PC-9 (cell line): ENCODE results near the gene SPAG5. TPM values are rescaled to one million over a fixed set of nuclear protein-coding genes. Genes with fewer than 3 reads are reported as not detected.

ENCODE experiments used
- BruUV-seq: library from RNA; stranded (reverse); fragments of 400-500 nt; replicated peaks from 2 replicates; lab custom pipeline; 2021; lab: Mats Ljungman, UMichigan
- CTCF ChIA-PET: fragments of 300-600 bp; sonication (Branson Sonifier 250); formaldehyde crosslinking; loops from one replicate; lab custom pipeline; 2022; ENCODE audit warnings: antibody characterized with exemption; lab: Charles Lee
- POLR2A ChIA-PET: fragments of 300-600 bp; sonication (Branson Sonifier 250); formaldehyde crosslinking; loops from one replicate; lab custom pipeline; 2022; ENCODE audit warnings: antibody characterized with exemption; ENCODE audit not compliant: unreplicated experiment; lab: Charles Lee
- DNase-seq, 2 experiments: peaks; one replicate each; pipeline versions ENCODE4 v3.0.0 to v3.0.0-alpha.2; 2015 to 2022; ENCODE audit warnings: mixed read lengths in 1 of 2
- H2AFZ ChIP-seq: fragments of 200-600 bp; sonication (generic); 2 replicates; pipeline ENCODE4 v1.8.1; 2017; ENCODE audit warnings: antibody characterized with exemption
- H3F3A ChIP-seq: fragments of 200-600 bp; sonication (generic); 2 replicates; pipeline ENCODE4 v1.8.1; 2017; ENCODE audit warnings: antibody characterized with exemption, mild to moderate bottlenecking, low read depth; ENCODE audit not compliant: insufficient read depth
- H3K27ac ChIP-seq: fragments of 200-600 bp; sonication (generic); 2 replicates; pipeline ENCODE4 v1.6.1; 2016; ENCODE audit warnings: mixed run types
- H3K27me3 ChIP-seq: fragments of 200-600 bp; sonication (generic); 2 replicates; pipeline ENCODE4 v1.6.1; 2016; ENCODE audit warnings: low read depth, mixed run types; ENCODE audit not compliant: insufficient read depth
- H3K36me3 ChIP-seq: fragments of 200-600 bp; sonication (generic); 2 replicates; pipeline ENCODE4 v1.6.1; 2016; ENCODE audit warnings: low read depth, mixed run types
- H3K4me1 ChIP-seq: fragments of 200-600 bp; sonication (generic); replicated peaks from 2 replicates; pipeline ENCODE4 v1.6.1; 2016; ENCODE audit warnings: mixed run types; ENCODE audit not compliant: insufficient read depth
- H3K4me2 ChIP-seq: fragments of 200-600 bp; sonication (generic); 2 replicates; pipeline ENCODE4 v1.6.1; 2017; ENCODE audit warnings: mixed run types
- H3K4me3 ChIP-seq: fragments of 200-600 bp; sonication (generic); 2 replicates; pipeline ENCODE4 v1.6.1; 2016; ENCODE audit warnings: mixed run types
- H3K79me2 ChIP-seq: fragments of 200-600 bp; sonication (generic); 2 replicates; pipeline ENCODE4 v1.6.1; 2017; ENCODE audit warnings: low read depth, mixed run types
- H3K9me2 ChIP-seq: fragments of 200-600 bp; sonication (generic); 2 replicates; pipeline ENCODE4 v1.8.1; 2017; ENCODE audit warnings: mild to moderate bottlenecking; ENCODE audit not compliant: insufficient read depth
- H3K9me3 ChIP-seq: fragments of 200-600 bp; sonication (generic); 2 replicates; pipeline ENCODE4 v1.8.1; 2016; ENCODE audit warnings: low read depth; ENCODE audit not compliant: insufficient read depth
- H4K20me1 ChIP-seq: fragments of 200-600 bp; sonication (generic); 2 replicates; pipeline ENCODE4 v1.8.1; 2017; ENCODE audit not compliant: insufficient read depth
- CTCF ChIP-seq: fragments of 200-600 bp; sonication (generic); conservative IDR thresholded peaks from 2 replicates; pipeline ENCODE4 v1.6.1; 2017; ENCODE audit warnings: mixed run types, antibody characterized with exemption, mild to moderate bottlenecking, moderate library complexity
- EZH2 ChIP-seq: fragments of 200-600 bp; sonication (generic); IDR thresholded peaks from 2 replicates; pipeline ENCODE4 v1.8.0; 2017; ENCODE audit warnings: antibody characterized with exemption, low read depth
- intact Hi-C: fragments of 100-400 bp; cut with micrococcal nuclease; formaldehyde crosslinking; loops from one replicate; pipeline ENCODE4 v1.10.0; 2022; ENCODE audit not compliant: unreplicated experiment
- total RNA-seq: library from RNA; stranded (reverse); gene quantifications from 2 replicates; pipeline ENCODE4 v1.2.3, GENCODE V29; 2021

Gene SPAG5
- total RNA-seq, 1 experiment from 2014 or later, result 101 TPM

DNA sequence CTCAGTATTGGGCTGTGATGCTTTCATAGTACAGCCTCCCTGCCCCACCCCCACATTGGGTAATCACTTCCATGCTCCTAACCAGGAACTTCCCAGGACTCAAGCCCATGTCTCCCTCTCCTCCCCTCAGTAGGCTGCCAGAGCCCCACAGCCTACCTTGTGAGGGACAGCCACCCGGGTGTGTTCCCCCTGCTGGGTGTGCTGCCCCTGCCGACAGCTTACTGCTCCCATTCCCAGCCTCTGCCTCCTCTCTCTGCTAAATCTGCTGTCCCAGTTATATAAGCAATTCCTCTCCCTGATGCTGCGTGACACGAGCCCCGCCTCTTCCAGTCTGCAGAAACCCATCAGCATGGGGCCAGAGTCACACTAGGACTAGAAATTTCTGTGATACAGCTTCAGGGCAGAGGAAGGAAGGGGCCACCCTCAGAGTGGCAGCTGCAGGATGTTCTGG lies 15.1 kb upstream of the SPAG5 start, which contains the start of gene RSKR:
TSS of gene RSKR (minus strand) at position 255 of the 451 bp plus-strand sequence. CDS start at position 231, 24 bp downstream.
- Histone ChIP-seq H2AFZ (no peak within 1 kb of the TSS), H3K36me3 (peaks cover 17% of the 10 kb centered on the region), H3K79me2 (no peaks in the 10 kb centered on the region), H3K4me3 (no peak within 1 kb of the TSS), H3K27ac (no peak within 1 kb of the TSS), H3K4me1 (no peaks in the 10 kb centered on the region), H3K4me2 (no peak within 1 kb of the TSS), H3F3A (peaks cover 3% of the 10 kb centered on the region), H3K27me3 (no peaks in the 10 kb centered on the region), H4K20me1 (no peaks in the 10 kb centered on the region), H3K9me3 (no peaks in the 10 kb centered on the region), H3K9me2 (no peaks in the 10 kb centered on the region)
- BruUV-seq, result no TSS peak
- DNase-seq, result no peak
- ChIA-PET POLR2A (interaction anchor here (0.5 kb wide), 1 partner anchor 32 kb away, joined by 4 read pairs; no protein-coding TSS in a partner anchor), CTCF (no interaction called here)
- intact Hi-C loops, result loop anchor here (1.0 to 2.0 kb wide), 2 partner anchors 65 to 120 kb away; no protein-coding TSS in a partner anchor
- TF ChIP-seq EZH2 (no peak), CTCF (no peak)

DNA sequence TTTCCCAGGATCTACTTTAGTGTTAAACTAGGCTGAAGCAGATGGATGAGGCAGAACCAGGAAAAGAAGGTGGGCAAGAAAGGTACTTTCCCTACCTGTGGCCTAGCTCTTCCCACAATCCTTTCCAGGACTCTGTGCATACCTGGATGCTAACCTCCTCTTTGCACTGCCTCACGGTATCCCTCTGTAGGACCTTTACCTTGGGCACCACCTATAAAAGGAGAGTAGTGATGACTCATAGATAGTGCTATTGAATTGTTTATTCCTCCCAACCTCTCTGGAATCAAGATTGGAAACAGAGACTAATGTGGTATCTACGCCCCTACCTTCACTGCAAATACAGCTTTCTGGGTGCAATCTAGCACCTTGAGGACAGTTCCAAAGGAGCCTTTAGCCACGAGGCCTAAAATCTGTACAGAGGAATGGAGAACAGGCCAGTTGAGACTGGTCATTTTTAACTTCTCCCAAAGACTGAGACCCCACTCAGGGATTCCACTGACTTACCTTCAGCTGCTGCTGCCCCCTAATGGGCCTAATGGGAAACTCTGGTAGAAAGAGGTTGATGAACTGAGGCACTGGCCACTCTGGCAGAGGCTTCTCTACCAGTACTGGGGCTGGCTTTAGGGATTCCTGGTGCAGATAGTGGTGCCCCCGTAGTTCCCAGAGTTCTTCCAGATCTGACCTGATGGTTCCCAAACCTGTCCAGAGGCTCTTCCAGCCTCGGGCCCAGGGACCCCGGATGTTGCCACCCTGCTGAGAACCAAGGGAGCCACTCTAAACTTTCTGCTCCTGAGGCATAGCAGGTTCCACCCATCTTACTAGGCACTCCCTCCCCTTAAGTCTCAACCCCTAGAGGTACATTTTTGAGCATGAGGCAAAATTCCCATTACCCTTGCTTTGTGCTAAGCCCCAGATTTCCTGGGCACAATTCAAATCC lies 14.4 kb upstream of the SPAG5 start:
- Histone ChIP-seq H3F3A (peaks cover 9% of the 10 kb centered on the region), H4K20me1 (no peaks in the 10 kb centered on the region), H2AFZ (no peak overlapping the region), H3K79me2 (no peaks in the 10 kb centered on the region), H3K4me2 (no peak overlapping the region), H3K27ac (no peak overlapping the region), H3K9me2 (no peaks in the 10 kb centered on the region), H3K4me1 (no peaks in the 10 kb centered on the region), H3K9me3 (no peaks in the 10 kb centered on the region; the same call in 1 of the 2 replicates), H3K27me3 (no peaks in the 10 kb centered on the region), H3K36me3 (peaks cover 15% of the 10 kb centered on the region), H3K4me3 (no peak overlapping the region)
- intact Hi-C loops, result loop anchor here (1.0 to 2.0 kb wide), 2 partner anchors 64 to 119 kb away; no protein-coding TSS in a partner anchor
- ChIA-PET POLR2A (interaction anchor here (0.5 kb wide), 1 partner anchor 33 kb away, joined by 4 read pairs; no protein-coding TSS in a partner anchor), CTCF (interaction anchor here (0.6 kb wide), 1 partner anchor 60 kb away, joined by 11 read pairs; no protein-coding TSS in a partner anchor)
- no TSS peak for BruUV-seq
- peak; percentile 66 for TF ChIP-seq CTCF
- TF ChIP-seq EZH2, result no peak
- DNase-seq, result peak in 1 of 2 experiments; percentile 25

GRCh38 chr17:28612531-28612930 lies 13.7 kb upstream of the SPAG5 start:
- POLR2A ChIA-PET, result no interaction called here
- no peaks in the 10 kb centered on the region for H4K20me1 ChIP-seq
- H3K4me1 ChIP-seq, result no peaks in the 10 kb centered on the region
- H3K27me3 ChIP-seq, result no peaks in the 10 kb centered on the region
- H3K9me2 ChIP-seq, result no peaks in the 10 kb centered on the region
- peaks cover 9% of the 10 kb centered on the region for H3F3A ChIP-seq
- no peaks in the 10 kb centered on the region for H3K79me2 ChIP-seq
- CTCF ChIA-PET, result no interaction called here
- H3K9me3 ChIP-seq, result no peaks in the 10 kb centered on the region; the same call in 1 of the 2 replicates
- peaks cover 15% of the 10 kb centered on the region for H3K36me3 ChIP-seq
- H2AFZ ChIP-seq, result no peak overlapping the region
- no peak for DNase-seq
- BruUV-seq, result no TSS peak
- no peak overlapping the region for H3K4me3 ChIP-seq
- H3K4me2 ChIP-seq, result no peak overlapping the region
- no peak for TF ChIP-seq EZH2
- TF ChIP-seq CTCF, result no peak
- intact Hi-C loops, result loop anchor here (2.0 kb wide), 1 partner anchor 64 kb away; no protein-coding TSS in a partner anchor
- H3K27ac ChIP-seq, result no peak overlapping the region
